K562 (cell line): ENCODE data around the gene CAMKV. TPM values are rescaled to one million over a fixed set of nuclear protein-coding genes. Genes with fewer than 3 reads are reported as not detected.

Experiments used
- ATAC-seq: fragments of 200-7000 bp; cut with Tn5 transposase; 3 replicates; pipeline ENCODE4 v1.9.1; 2020; ENCODE audit warnings: moderate library complexity
- BruUV-seq: library from RNA; stranded (reverse); fragments of 400-500 nt; replicated peaks from 2 replicates; lab custom pipeline; 2021; lab: Mats Ljungman, UMichigan
- CTCF ChIA-PET: fragments of 300-600 bp; formaldehyde crosslinking; extraction: SDS; loops from one replicate; lab custom pipeline; 2021; ENCODE audit warnings: low intra/inter-chr PET ratio; lab: Yijun Ruan, JAX
- POLR2A ChIA-PET: fragments of 300-600, 350-650 bp; sonication (Branson Sonifier 250); formaldehyde crosslinking; extraction: SDS; loops from one replicate; lab custom pipeline; 2021; ENCODE audit warnings: antibody characterized with exemption, inconsistent platforms; lab: Yijun Ruan, JAX
- DNase-seq, 4 experiments: peaks; one replicate each; pipeline versions ENCODE4 v3.0.0 to v3.0.0-alpha.2; 2011 to 2018; ENCODE audit warnings: low spot score in 3 of 4, mixed read lengths in 3 of 4; ENCODE audit errors: extremely low read depth in 1 of 4
- FAIRE-seq: peaks from 2 replicates; lab custom pipeline; 2011; peaks lifted over from hg19 to GRCh38; lab: Jason Lieb, UNC
- H2AFZ ChIP-seq: 2 replicates; pipeline ENCODE4 v1.6.0; 2011; ENCODE audit warnings: low read depth, low read length, control low read depth, inconsistent platforms
- H3K27ac ChIP-seq: fragments of 200-600 bp; 3 replicates; pipeline ENCODE4 v1.8.0; 2011; ENCODE audit warnings: low read depth, mild to moderate bottlenecking, control low read depth, inconsistent platforms, low read length, moderate library complexity, mixed read lengths; ENCODE audit errors: extremely low read depth
- H3K27me3 ChIP-seq, 2 experiments: fragments of 300-600 bp in 1 of 2; 2 replicates in 1 of 2; 3 replicates in 1 of 2; pipeline versions ENCODE4 v1.6.0 to v1.8.0; 2011; ENCODE audit warnings: inconsistent platforms in 2 of 2, low read length in 2 of 2, mild to moderate bottlenecking in 1 of 2, mixed read lengths in 1 of 2, moderate library complexity in 1 of 2; ENCODE audit not compliant: control insufficient read depth in 2 of 2, insufficient read depth in 2 of 2
- H3K36me3 ChIP-seq: fragments of 300-600 bp; 3 replicates; pipeline ENCODE4 v1.8.0; 2011; ENCODE audit warnings: mild to moderate bottlenecking, low read length, inconsistent platforms; ENCODE audit not compliant: control insufficient read depth, insufficient read depth
- H3K4me1 ChIP-seq, 2 experiments: fragments of 200-600 bp in 1 of 2; replicated peaks in 1 of 2; 2 replicates in 1 of 2; 3 replicates in 1 of 2; pipeline versions ENCODE4 v1.5.1 to v1.8.0; 2011; ENCODE audit warnings: inconsistent platforms in 2 of 2, low read length in 2 of 2, mild to moderate bottlenecking in 1 of 2, mixed read lengths in 1 of 2, moderate library complexity in 1 of 2; ENCODE audit not compliant: control insufficient read depth in 2 of 2, insufficient read depth in 2 of 2
- H3K4me2 ChIP-seq: 2 replicates; pipeline ENCODE4 v1.6.1; 2011; ENCODE audit warnings: low read length, control low read depth, inconsistent platforms, mixed read lengths; ENCODE audit not compliant: insufficient read depth
- H3K4me3 ChIP-seq: fragments of 200-600 bp; sonication (generic), shearing (Covaris generic); 2 replicates; pipeline ENCODE4 v1.5.1; 2016; ENCODE audit warnings: control low read depth, inconsistent platforms
- H3K79me2 ChIP-seq: fragments of 200-600 bp; 3 replicates; pipeline ENCODE4 v1.8.0; 2011; ENCODE audit warnings: low read length, inconsistent platforms; ENCODE audit not compliant: control insufficient read depth, insufficient read depth
- H3K9ac ChIP-seq, 2 experiments: 2 replicates each; pipeline versions ENCODE4 v1.6.0 to v1.6.1; 2011; ENCODE audit warnings: low read depth in 2 of 2, low read length in 2 of 2, control low read depth in 1 of 2, inconsistent platforms in 1 of 2, mild to moderate bottlenecking in 1 of 2, mixed read lengths in 1 of 2; ENCODE audit not compliant: insufficient read depth in 1 of 2
- H3K9me1 ChIP-seq: one replicate; pipeline ENCODE4 v1.6.0; 2011; ENCODE audit warnings: inconsistent platforms, mild to moderate bottlenecking, low read length, moderate library complexity; ENCODE audit not compliant: control insufficient read depth, insufficient read depth
- H3K9me3 ChIP-seq: replicated peaks from 2 replicates; pipeline ENCODE4 v1.5.1; 2011; ENCODE audit warnings: low read depth, low read length, inconsistent platforms; ENCODE audit not compliant: control insufficient read depth, insufficient read depth
- H4K20me1 ChIP-seq: replicated peaks from 2 replicates; pipeline ENCODE4 v1.6.1; 2011; ENCODE audit warnings: low read length, inconsistent platforms, mixed read lengths; ENCODE audit not compliant: control insufficient read depth, insufficient read depth
- ZNF436 ChIP-seq: fragments of 250-450, 450-650 bp; sonication (Bioruptor Pico); formaldehyde crosslinking; IDR thresholded peaks from 2 replicates; pipeline ENCODE4 v1.7.0; 2020; ENCODE audit warnings: mild to moderate bottlenecking
- ZNF740 ChIP-seq, 3 experiments: fragments of 200-800 bp in 1 of 3; sonication (Bioruptor generic) in 1 of 3; sonication (generic) in 1 of 3; formaldehyde crosslinking in 1 of 3; IDR thresholded peaks; 2 replicates each; pipeline versions ENCODE4 v1.6.1 to v1.8.0; 2016 to 2022; ENCODE audit warnings: mild to moderate bottlenecking in 2 of 3, missing compliant biosample characterization in 2 of 3, missing genetic modification characterization in 2 of 3, missing genetic modification reagents in 1 of 3
- WGBS: fragments of 100-300 bp; shearing (Covaris generic); methylation state at CpG from one replicate; pipeline ENCODE4 v1.1.6; 2016; ENCODE audit warnings: low coverage, mixed read lengths; ENCODE audit not compliant: insufficient coverage; ENCODE audit errors: missing lambda C conversion rate; 5-methylcytosine and 5-hydroxymethylcytosine counted together
- in situ Hi-C: fragments of 300-500 bp; cut with MboI; formaldehyde crosslinking; loops from 4 replicates; pipeline ENCODE4 v1.15.0; 2018; ENCODE audit warnings: inconsistent platforms, mixed read lengths
- intact Hi-C: fragments of 100-400 bp; cut with micrococcal nuclease; formaldehyde crosslinking; loops from 2 replicates; pipeline ENCODE4 v1.14.2; 2022
- polyA plus RNA-seq, 8 experiments: library from polyadenylated mRNA; depleted of rRNA in 4 of 8; stranded (reverse) in 5 of 8; unstranded in 3 of 8; fragments of >200 nt; fragmentation: Nextera tagmentation in 2 of 8; fragmentation: Illumina TruSeq in 1 of 8; extraction: Ambion mirVana in 2 of 8; extraction: Trizol in 1 of 8; gene quantifications; 2 replicates each; pipeline versions ENCODE4 v1.2.1 to v1.2.3, GENCODE V29; 2011 to 2014; ENCODE audit warnings: inconsistent platforms in 1 of 8, missing spikeins in 1 of 8
- total RNA-seq, 7 experiments: library from RNA; depleted of rRNA in 6 of 7; stranded (reverse); fragments of >200 nt in 6 of 7; fragmentation: Illumina TruSeq in 2 of 7; extraction: Trizol in 2 of 7; gene quantifications; 2 replicates each; pipeline versions ENCODE4 v1.2.1 to v1.2.3, GENCODE V29; 2011 to 2021; ENCODE audit warnings: low replicate concordance in 1 of 7

Gene CAMKV
- total and polyA plus RNA-seq, 9 of the 15 experiments (the other 6 are each of a cell fraction or from before 2014, with no cell fraction given): 0.08 to 2.7 (median 0.79) TPM

GRCh38 chr3:49901366-49902339 is 31.9 kb upstream of the CAMKV start:
- no TSS peak for BruUV-seq
- ATAC-seq (no peak), FAIRE-seq (no peak), DNase-seq (no peak)
- H3K4me2 ChIP-seq: peak overlapping the region; percentile 43
- WGBS: 69% methylated on average over 5 of the region's 11 CpGs
- no peaks in the 10 kb centered on the region for H3K9me3 ChIP-seq
- peaks cover 24 to 56% of the 10 kb centered on the region in 2 experiments for H3K4me1 ChIP-seq
- intact Hi-C loops (loop anchor here (10.0 kb wide), 1 partner anchor 347 kb away; the partner anchor contains the start of gene BSN), in situ Hi-C loops (no loop called here)
- no peaks in the 10 kb centered on the region for H3K9me1 ChIP-seq
- H2AFZ ChIP-seq: no peak overlapping the region
- no peaks in the 10 kb centered on the region for H3K27me3 ChIP-seq
- H3K9ac ChIP-seq: peak overlapping the region in 1 of 2 experiments; percentile 92; a peak in 1 of 4 replicates
- peaks cover 27% of the 10 kb centered on the region for H3K79me2 ChIP-seq
- peaks cover 2% of the 10 kb centered on the region; the same call in 1 of the 3 replicates for H3K36me3 ChIP-seq
- TF ChIP-seq ZNF740 (CRISPR knock-in tag; IDR thresholded peaks at IDR 0.05): 0 out of 2 replicates have a peak, but pooled peaks have one; percentile 24
- no peak for TF ChIP-seq ZNF740 (tag; IDR thresholded peaks at IDR 0.05)
- no peak for TF ChIP-seq ZNF436 (CRISPR knock-in tag)
- H3K27ac ChIP-seq: peak overlapping the region; percentile 13; the same call in 2 of the 3 replicates
- H3K4me3 ChIP-seq: no peak overlapping the region
- ChIA-PET POLR2A (interaction anchor here (0.5 to 1.4 kb wide), 7 partner anchors 13 to 466 kb away, joined by 3 to 5 read pairs (median 3); no protein-coding TSS in a partner anchor), CTCF (no interaction called here)
- no peaks in the 10 kb centered on the region for H4K20me1 ChIP-seq
